SK-N-SH (cell line): ENCODE results near the gene POFUT2. TPM values are rescaled to one million over a fixed set of nuclear protein-coding genes. Genes with fewer than 3 reads are reported as not detected.

Source experiments
- CTCF ChIA-PET: fragments of 300-600, 350-600 bp; formaldehyde crosslinking; extraction: SDS; loops from one replicate; lab custom pipeline; 2021; lab: Yijun Ruan, JAX
- POLR2A ChIA-PET: fragments of 350-600 bp; sonication (Branson Sonifier 250); formaldehyde crosslinking; extraction: SDS; loops from one replicate; lab custom pipeline; 2020; ENCODE audit warnings: antibody characterized with exemption, inconsistent platforms; lab: Yijun Ruan, JAX
- DNase-seq: peaks from one replicate; pipeline ENCODE4 v3.0.0; 2012
- H2AFZ ChIP-seq: fragments of 200-600 bp; sonication (generic); 2 replicates; pipeline ENCODE4 v1.8.1; 2016; ENCODE audit warnings: antibody characterized with exemption, mild to moderate bottlenecking, low read depth
- H3F3A ChIP-seq: fragments of 200-600 bp; sonication (generic); replicated peaks from 2 replicates; pipeline ENCODE3; 2016; ENCODE audit warnings: antibody characterized with exemption, mild to moderate bottlenecking; ENCODE audit not compliant: insufficient read depth
- H3K27ac ChIP-seq, 2 experiments: fragments of 200-500 bp in 1 of 2; fragments of 200-600 bp in 1 of 2; sonication (Bioruptor generic) in 1 of 2; sonication (generic), shearing (Covaris generic) in 1 of 2; 2 replicates each; pipeline versions ENCODE4 v1.5.1 to v1.6.1; 2014 to 2016; ENCODE audit warnings: low read depth in 2 of 2, inconsistent platforms in 1 of 2, low read length in 1 of 2, mild to moderate bottlenecking in 1 of 2, mixed read lengths in 1 of 2
- H3K27me3 ChIP-seq: fragments of 200-600 bp; sonication (generic), shearing (Covaris generic); 2 replicates; pipeline ENCODE4 v1.6.1; 2016; ENCODE audit warnings: mixed run types; ENCODE audit not compliant: insufficient read depth
- H3K36me3 ChIP-seq, 2 experiments: fragments of 200-500 bp in 1 of 2; fragments of 200-600 bp in 1 of 2; sonication (Bioruptor generic) in 1 of 2; sonication (generic) in 1 of 2; replicated peaks in 1 of 2; 2 replicates each; pipeline versions ENCODE3 to v1.5.1; 2014 to 2016; ENCODE audit warnings: low read length in 1 of 2, mild to moderate bottlenecking in 1 of 2; ENCODE audit not compliant: insufficient read depth in 2 of 2, control insufficient read depth in 1 of 2
- H3K4me1 ChIP-seq, 2 experiments: fragments of 200-500 bp in 1 of 2; fragments of 200-600 bp in 1 of 2; sonication (Bioruptor generic) in 1 of 2; sonication (generic), shearing (Covaris generic) in 1 of 2; 2 replicates each; pipeline versions ENCODE4 v1.5.1 to v1.6.1; 2014 to 2016; ENCODE audit warnings: low read depth in 1 of 2, low read length in 1 of 2, mixed run types in 1 of 2; ENCODE audit not compliant: insufficient read depth in 2 of 2, control insufficient read depth in 1 of 2
- H3K4me2 ChIP-seq: fragments of 200-600 bp; sonication (generic), shearing (Covaris generic); 2 replicates; pipeline ENCODE4 v1.6.1; 2017; ENCODE audit warnings: mixed run types
- H3K4me3 ChIP-seq, 2 experiments: fragments of 200-500 bp in 1 of 2; fragments of 200-600 bp in 1 of 2; sonication (Bioruptor generic) in 1 of 2; sonication (generic), shearing (Covaris generic) in 1 of 2; 2 replicates each; pipeline versions ENCODE4 v1.5.1 to v1.8.1; 2014 to 2016; ENCODE audit warnings: low read depth in 2 of 2, inconsistent platforms in 1 of 2, low read length in 1 of 2, mild to moderate bottlenecking in 1 of 2, mixed read lengths in 1 of 2, moderate library complexity in 1 of 2
- H3K79me2 ChIP-seq: fragments of 200-600 bp; sonication (generic); 2 replicates; pipeline ENCODE4 v1.8.1; 2017; ENCODE audit warnings: mild to moderate bottlenecking; ENCODE audit not compliant: insufficient read depth
- H3K9ac ChIP-seq: fragments of 200-600 bp; sonication (generic); 2 replicates; pipeline ENCODE4 v1.6.1; 2017; ENCODE audit warnings: mixed run types
- H3K9me2 ChIP-seq: fragments of 200-600 bp; sonication (generic); 2 replicates; pipeline ENCODE4 v1.6.1; 2017; ENCODE audit warnings: mixed run types
- H3K9me3 ChIP-seq: fragments of 200-600 bp; sonication (generic); 2 replicates; pipeline ENCODE4 v1.6.1; 2017; ENCODE audit warnings: mixed run types, mild to moderate bottlenecking, moderate library complexity
- H4K20me1 ChIP-seq: fragments of 200-600 bp; sonication (generic); 2 replicates; pipeline ENCODE4 v1.6.1; 2017; ENCODE audit warnings: mild to moderate bottlenecking, mixed run types; ENCODE audit not compliant: insufficient read depth
- EZH2phosphoT487 ChIP-seq: fragments of 200-600 bp; sonication (generic); IDR thresholded peaks from 2 replicates; pipeline ENCODE4 v1.6.1; 2017; ENCODE audit warnings: low read depth, mixed run types, mild to moderate bottlenecking, antibody characterized with exemption, moderate library complexity, borderline replicate concordance
- FOSL2 ChIP-seq: IDR thresholded peaks from 2 replicates; pipeline ENCODE4 v1.4.0; 2012; ENCODE audit warnings: low read depth, mild to moderate bottlenecking, moderate library complexity, borderline replicate concordance
- JUND ChIP-seq: IDR thresholded peaks from 2 replicates; pipeline ENCODE4 v1.4.0; 2012
- MXI1 ChIP-seq: IDR thresholded peaks from 2 replicates; pipeline ENCODE4 v1.6.1; 2012; ENCODE audit warnings: mild to moderate bottlenecking, low read depth, low read length, improper control_type of control experiment
- RAD21 ChIP-seq: IDR thresholded peaks from 2 replicates; pipeline ENCODE4 v1.6.1; 2012; ENCODE audit warnings: mild to moderate bottlenecking, low read length
- TCF12 ChIP-seq: IDR thresholded peaks from 2 replicates; pipeline ENCODE4 v1.4.0; 2012
- TEAD4 ChIP-seq: IDR thresholded peaks from 2 replicates; pipeline ENCODE4 v1.4.0; 2012; ENCODE audit warnings: mild to moderate bottlenecking, borderline replicate concordance; ENCODE audit not compliant: insufficient read depth
- WGBS: methylation state at CpG from one replicate; pipeline ENCODE4 v1.1.6; 2017; ENCODE audit warnings: low lambda C conversion rate; 5-methylcytosine and 5-hydroxymethylcytosine counted together
- polyA plus RNA-seq, 3 experiments: library from polyadenylated mRNA; depleted of rRNA; stranded (reverse); fragments of >200 nt; gene quantifications; 2 replicates each; pipeline ENCODE4 v1.2.3, GENCODE V29; 2012
- TF ChIP-seq, protein P1 (sequence below): IDR thresholded peaks from 2 replicates; pipeline ENCODE4 v1.6.1; 2012; ENCODE audit warnings: mild to moderate bottlenecking, low read depth, low read length, moderate library complexity
- TF ChIP-seq, protein P2 (sequence below): IDR thresholded peaks from 2 replicates; pipeline ENCODE4 v1.4.0; 2012; ENCODE audit warnings: low read depth, borderline replicate concordance
- TF ChIP-seq, protein P3 (sequence below): IDR thresholded peaks from 2 replicates; pipeline ENCODE4; 2012

POFUT2 gene
- polyA plus RNA-seq, 1 of the 3 experiments (the other 2 are of a cell fraction) = 53.3 TPM

DNA sequence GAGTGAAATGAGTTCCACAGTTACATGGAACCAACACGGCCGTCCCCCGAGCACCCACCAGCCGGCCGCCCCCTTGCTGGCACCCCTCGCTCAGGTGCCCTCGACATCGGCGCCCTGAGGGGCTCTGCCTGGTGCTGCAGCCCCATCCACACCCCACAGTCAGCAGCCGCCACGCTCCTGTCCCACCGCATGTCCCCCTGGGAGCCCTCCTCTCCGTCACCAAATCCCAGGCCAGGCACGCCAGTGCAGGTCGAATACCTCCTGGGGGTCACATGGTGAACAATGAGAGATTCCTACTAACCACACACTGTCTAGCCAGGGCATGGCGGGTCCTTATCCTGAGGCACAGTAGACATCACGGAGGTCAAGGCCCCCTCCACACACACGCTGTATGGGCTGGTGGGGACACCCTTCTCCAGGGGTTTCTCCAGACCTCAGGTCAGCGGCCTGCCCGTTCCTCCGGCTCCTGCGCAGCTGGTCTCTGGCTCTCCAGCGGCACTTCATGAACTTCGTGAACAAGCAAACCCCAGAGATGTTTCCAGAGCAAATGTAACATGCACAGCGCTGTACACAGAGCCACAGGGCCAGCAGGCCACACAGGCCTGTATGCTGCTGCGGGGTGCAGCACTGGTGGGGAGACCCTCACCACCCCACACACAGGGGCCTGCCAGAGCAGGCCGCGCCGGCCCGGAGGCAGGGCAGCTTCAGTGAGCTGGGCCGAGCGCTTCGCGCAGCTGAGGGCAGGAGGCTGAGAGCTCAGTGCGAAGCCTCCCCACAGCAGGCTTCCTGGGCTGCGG is 21.8 kb downstream of the POFUT2 start:
- WGBS = 98% methylated on average over 30 of the region's 36 CpGs
- no peaks in the 10 kb centered on the region for H3K27me3 ChIP-seq
- H3F3A ChIP-seq = peaks cover 3% of the 10 kb centered on the region
- peaks cover 14% of the 10 kb centered on the region for H3K79me2 ChIP-seq
- POLR2A ChIA-PET = no interaction called here
- H3K9me2 ChIP-seq = no peaks in the 10 kb centered on the region
- CTCF ChIA-PET = interaction anchor here (1.3 to 2.2 kb wide), 2 partner anchors 126 to 129 kb away, joined by 3 to 6 read pairs; no protein-coding TSS in a partner anchor
- no peak overlapping the region for H3K27ac ChIP-seq
- no peak overlapping the region for H3K4me3 ChIP-seq
- no peak for DNase-seq
- H3K9me3 ChIP-seq = no peaks in the 10 kb centered on the region
- no peak for TF ChIP-seq TEAD4
- no peak for TF ChIP-seq RAD21
- no peak for TF ChIP-seq JUND
- no peak for TF ChIP-seq MXI1
- no peak for TF ChIP-seq FOSL2
- TF ChIP-seq, protein P1, sequence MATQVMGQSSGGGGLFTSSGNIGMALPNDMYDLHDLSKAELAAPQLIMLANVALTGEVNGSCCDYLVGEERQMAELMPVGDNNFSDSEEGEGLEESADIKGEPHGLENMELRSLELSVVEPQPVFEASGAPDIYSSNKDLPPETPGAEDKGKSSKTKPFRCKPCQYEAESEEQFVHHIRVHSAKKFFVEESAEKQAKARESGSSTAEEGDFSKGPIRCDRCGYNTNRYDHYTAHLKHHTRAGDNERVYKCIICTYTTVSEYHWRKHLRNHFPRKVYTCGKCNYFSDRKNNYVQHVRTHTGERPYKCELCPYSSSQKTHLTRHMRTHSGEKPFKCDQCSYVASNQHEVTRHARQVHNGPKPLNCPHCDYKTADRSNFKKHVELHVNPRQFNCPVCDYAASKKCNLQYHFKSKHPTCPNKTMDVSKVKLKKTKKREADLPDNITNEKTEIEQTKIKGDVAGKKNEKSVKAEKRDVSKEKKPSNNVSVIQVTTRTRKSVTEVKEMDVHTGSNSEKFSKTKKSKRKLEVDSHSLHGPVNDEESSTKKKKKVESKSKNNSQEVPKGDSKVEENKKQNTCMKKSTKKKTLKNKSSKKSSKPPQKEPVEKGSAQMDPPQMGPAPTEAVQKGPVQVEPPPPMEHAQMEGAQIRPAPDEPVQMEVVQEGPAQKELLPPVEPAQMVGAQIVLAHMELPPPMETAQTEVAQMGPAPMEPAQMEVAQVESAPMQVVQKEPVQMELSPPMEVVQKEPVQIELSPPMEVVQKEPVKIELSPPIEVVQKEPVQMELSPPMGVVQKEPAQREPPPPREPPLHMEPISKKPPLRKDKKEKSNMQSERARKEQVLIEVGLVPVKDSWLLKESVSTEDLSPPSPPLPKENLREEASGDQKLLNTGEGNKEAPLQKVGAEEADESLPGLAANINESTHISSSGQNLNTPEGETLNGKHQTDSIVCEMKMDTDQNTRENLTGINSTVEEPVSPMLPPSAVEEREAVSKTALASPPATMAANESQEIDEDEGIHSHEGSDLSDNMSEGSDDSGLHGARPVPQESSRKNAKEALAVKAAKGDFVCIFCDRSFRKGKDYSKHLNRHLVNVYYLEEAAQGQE = no peak
- no peak for TF ChIP-seq EZH2phosphoT487
- TF ChIP-seq, protein P2, sequence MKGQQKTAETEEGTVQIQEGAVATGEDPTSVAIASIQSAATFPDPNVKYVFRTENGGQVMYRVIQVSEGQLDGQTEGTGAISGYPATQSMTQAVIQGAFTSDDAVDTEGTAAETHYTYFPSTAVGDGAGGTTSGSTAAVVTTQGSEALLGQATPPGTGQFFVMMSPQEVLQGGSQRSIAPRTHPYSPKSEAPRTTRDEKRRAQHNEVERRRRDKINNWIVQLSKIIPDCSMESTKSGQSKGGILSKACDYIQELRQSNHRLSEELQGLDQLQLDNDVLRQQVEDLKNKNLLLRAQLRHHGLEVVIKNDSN = no peak
- TF ChIP-seq, protein P3, sequence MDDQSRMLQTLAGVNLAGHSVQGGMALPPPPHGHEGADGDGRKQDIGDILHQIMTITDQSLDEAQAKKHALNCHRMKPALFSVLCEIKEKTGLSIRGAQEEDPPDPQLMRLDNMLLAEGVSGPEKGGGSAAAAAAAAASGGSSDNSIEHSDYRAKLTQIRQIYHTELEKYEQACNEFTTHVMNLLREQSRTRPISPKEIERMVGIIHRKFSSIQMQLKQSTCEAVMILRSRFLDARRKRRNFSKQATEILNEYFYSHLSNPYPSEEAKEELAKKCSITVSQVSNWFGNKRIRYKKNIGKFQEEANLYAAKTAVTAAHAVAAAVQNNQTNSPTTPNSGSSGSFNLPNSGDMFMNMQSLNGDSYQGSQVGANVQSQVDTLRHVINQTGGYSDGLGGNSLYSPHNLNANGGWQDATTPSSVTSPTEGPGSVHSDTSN = no peak
- no peak for TF ChIP-seq TCF12
- no peak overlapping the region for H3K9ac ChIP-seq
- H4K20me1 ChIP-seq = 0 out of 2 replicates have a peak, but pooled peaks cover 21% of the 10 kb centered on the region
- H3K4me1 ChIP-seq = no peaks in the 10 kb centered on the region
- H3K36me3 ChIP-seq = peaks cover 13 to 62% of the 10 kb centered on the region in 2 experiments
- no peak overlapping the region for H2AFZ ChIP-seq
- H3K4me2 ChIP-seq = no peak overlapping the region
